ENCODE results near the gene FYB1.

The FYB1 gene

DNA sequence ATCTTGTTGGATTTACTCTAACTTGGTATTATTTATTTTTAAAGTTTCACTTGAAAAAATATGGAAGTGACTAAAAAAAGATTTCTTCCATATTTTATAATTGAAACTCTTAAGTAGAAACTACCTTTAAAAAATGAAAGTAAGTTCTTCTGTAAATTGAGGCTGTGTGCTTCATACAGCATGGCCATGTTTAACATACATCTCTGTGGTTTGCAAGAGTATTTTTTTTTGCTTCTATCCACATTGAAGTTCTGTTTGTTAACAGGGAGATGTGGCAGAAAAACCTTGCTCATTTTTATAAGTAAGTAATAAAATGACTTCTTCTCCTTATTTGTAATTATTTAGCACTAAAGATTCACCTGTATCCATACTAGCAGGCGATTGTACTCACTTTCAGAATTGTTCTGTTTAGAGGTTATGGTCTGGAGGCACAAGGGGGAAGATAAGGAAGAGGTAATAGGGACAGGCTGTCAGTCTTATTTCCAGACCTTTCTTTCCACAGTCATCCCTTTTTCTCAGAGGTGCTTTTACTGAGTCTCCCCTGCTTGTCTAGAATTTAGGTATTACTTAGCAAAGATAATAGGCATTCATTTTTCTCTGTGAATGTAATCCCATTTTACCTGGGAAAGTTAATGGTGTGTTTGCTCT is 16.0 kb downstream of the FYB1 start:
- DNase-seq: no peak

DNA sequence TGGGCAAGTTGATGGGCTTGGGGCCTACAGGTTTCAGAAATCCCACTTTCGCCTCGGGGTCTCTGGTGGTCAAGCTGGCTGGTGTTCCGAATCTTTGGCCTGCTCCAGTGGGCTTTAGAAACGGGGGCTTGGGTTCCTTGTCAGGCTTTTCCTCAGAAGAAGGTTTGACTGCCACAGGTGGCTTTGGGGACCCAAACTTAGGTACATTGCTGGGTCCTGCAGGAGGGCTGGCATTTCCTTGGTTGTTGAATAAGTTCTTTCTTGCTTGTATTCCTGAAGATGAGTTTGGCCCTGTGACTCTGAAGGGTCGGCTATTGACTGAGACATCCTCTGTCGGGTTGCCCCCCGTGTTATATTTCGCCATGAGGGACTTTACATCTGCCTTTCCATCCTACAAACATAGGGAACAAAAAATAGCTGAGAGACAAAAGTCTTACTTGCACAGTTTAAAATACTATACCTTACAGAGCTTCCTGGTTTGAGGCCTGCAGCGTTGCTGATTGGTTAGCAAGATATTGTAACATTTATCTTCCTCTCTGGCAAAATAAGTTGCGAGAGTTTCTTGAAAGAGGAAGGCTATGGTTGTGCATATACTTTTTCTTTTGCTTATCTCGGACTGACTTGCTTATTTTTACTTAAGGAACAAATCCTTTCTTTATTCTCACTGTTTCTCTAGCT is 16.6 kb downstream of the FYB1 start:
- no peak for DNase-seq

DNA sequence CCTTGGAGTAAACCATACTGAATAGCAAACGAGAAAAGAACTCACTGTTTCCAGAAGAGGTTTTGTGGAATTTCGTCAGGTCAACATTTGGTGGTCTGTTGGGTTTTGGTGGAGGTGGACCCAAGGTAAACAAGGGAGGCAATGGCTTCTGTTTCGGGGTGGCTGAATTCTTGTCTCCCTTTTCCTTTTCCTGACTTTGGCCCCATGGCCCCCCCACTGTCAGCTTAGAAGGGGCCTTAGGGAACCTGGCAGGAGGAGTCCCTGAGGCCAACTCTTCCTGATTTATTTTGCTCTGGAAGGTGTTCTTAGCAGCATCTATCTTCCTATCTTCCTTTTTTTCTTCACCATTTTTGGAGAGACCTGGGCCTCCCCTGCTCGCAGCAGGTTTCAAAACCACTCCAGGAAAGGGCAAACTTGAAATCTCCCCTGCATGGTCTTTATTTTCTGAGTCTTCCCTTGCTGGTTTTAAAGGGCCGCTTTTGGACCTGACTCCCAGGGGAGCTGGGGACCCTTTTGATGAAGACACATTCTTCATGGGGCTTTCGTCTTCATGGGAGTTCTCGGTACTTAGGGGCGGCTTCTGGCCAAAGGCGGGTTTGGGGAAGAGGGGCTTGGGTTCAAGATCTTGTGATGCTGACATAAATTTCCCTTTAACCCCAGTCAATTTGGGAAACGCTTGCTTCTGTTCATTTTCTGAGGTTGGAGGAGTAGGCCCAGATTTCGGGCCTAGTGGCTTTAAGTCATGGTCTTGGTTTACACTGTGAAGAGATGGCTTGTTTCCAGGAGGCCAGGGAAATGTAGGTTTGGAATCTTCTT is 17.4 kb downstream of the FYB1 start:
- DNase-seq: no peak

DNA sequence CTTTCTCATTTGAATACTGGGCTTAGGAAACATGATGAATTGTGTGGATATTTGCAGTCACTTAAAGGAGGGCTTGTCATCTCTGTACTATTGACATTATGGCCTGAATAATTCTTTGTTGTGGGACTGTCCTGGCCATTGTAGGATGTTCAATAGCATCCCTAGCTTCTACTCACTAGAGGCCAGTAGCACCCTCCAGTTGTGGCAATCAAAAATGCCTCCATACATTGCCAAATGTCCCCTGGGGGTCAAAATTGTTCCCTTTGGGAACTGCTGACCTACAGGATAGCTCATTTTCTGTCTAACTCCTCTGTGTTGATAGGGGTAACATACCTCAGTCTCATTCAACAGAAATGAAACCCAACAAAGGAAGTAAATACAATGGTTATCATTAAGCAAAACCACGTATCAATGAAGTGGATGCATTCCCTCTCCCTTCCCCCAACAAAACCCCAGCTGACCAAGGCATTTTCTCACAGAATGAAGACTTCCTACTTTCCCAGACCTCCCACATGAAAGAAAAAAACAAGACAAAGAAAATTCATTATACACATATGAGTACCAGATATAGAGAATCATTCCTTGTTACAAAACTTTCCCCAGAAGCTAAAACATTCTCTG is 18.1 kb downstream of the FYB1 start:
- DNase-seq: no peak

DNA sequence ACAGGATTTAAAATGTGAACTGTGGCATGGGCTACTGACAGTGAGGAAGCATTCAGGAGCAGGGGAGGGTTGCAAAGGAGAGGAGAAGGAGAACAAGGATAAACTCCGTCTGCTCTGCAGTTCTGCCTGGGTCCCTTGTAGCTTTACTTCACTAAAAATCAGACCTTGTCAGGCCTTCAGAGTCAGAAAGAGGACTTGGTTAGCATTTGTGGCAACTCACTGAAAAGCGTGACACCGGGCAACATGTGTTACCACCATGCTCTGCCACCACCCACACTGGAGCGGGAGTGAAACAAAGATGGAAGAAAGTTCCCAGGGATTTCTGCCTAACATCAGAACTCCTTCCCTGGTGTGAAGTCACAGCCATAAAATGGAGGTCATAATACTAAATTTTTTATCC is 19.3 kb downstream of the FYB1 start:
- DNase-seq: peak; percentile 69

DNA sequence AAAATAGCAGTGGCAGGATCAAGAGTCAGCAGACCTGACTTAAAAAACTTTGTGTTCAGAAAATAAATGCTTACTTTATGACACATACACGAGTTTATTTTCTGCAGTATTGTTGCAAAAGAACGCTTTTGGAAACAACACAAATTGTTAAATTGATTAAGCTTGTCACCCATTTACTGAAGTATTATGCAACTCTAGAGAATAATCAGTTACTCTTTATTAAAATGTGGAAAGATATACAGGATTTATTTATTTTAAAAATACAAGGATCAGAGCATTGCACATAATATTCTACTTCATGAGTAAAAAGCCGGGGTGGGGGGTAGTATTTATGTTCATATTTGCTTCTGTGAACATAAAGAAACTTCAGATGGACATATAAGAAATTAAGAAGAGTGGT is 20.0 kb downstream of the FYB1 start:
- DNase-seq: no peak

DNA sequence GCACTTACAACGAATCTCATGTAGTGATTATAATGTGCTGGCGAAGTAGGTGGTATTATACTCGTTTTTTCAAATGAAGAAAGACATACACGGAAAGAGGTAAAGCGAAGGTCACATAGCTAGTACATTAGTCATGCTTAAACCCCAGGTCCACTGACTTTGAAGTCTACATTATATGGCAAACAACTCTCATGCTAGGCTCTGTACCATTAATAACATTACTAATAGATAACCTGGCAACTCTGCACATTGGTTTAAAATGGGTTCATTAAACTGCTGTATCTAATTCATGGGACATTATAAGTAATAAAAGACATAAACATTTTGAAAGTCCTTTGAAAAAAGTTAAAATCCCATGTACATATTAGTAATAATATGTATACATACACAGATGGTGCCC is 21.2 kb downstream of the FYB1 start:
- no peak for DNase-seq

DNA sequence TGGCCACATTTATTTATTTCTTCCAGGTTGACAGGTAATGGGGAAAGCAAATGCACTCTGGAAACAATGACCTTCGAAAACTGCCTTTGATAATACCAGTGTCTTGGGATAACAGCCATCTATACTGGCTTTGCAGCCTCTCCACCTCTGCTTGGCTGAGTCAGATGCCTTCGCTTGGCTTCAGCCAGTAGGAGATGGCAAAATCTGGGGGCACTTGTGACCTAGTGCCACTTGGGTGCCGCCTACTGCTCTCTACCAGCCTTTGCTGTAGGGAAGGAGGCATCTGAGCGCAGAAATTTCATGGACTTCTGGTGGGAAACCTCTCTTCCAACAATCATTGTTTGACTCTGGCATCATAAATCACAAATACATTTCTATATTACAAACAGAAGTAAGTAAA is 21.8 kb downstream of the FYB1 start:
- peak; percentile 86 for DNase-seq

DNA sequence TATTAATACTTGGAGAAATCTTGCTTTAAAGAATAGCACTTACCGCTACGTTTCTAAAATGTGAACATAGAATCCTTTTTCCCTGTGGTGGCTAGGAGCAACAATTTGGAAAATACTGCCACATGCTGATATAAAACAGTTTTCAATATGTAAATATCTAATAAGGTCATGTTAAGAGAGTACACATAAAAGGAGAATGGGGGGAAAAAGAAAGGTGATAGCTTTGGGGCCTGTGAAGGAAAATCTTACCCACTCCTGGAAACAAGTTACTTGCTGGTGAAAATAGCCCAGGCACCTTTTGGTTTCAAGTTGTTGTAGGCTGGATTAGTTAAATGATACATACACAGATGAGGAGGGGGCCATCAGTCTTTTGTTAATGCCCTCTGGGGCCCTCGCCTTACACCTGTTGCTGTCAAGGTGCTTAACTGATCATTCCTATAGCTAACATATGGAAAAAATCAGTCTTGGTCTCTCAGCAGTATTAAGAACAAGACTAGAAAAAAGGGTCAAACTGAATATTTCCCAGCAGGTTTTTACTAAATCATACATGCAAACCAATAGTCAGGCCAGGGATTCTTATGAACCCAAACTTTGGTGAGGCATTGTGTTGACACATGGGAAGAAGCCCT is 24.1 kb downstream of the FYB1 start:
- no peak for DNase-seq

DNA sequence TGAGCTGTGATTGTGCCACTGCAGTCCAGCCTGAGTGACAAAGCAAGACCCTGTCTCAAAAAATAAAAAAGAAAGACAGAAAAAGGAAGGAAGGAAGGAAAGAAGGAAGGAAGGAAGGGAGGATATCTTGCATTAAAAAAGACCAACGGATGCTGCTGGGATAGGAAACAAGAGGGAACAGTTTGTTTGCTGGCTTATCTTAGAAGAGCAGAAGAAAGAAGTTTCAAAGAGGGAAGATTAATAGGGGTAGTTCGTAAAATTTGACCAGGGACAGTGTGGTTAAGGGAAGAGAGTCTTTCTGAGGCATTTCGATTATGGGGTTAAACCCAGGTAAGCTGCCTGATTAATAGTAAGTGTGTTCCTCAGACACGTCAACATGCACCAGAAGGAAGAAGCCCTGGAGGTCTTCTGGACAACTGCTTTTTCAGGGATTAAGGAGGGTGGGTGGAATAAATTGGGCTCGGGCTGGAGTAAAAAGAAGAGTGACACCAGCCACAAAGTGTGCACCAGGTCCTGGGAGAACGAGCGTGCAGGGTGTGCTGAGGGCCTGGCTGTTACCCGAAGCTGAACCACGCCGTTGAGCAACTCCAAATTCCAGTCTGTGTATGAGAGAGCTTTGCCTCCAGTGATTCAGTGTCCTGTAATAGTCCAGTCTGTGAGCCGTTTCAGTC is 24.8 kb downstream of the FYB1 start:
- DNase-seq: no peak

DNA sequence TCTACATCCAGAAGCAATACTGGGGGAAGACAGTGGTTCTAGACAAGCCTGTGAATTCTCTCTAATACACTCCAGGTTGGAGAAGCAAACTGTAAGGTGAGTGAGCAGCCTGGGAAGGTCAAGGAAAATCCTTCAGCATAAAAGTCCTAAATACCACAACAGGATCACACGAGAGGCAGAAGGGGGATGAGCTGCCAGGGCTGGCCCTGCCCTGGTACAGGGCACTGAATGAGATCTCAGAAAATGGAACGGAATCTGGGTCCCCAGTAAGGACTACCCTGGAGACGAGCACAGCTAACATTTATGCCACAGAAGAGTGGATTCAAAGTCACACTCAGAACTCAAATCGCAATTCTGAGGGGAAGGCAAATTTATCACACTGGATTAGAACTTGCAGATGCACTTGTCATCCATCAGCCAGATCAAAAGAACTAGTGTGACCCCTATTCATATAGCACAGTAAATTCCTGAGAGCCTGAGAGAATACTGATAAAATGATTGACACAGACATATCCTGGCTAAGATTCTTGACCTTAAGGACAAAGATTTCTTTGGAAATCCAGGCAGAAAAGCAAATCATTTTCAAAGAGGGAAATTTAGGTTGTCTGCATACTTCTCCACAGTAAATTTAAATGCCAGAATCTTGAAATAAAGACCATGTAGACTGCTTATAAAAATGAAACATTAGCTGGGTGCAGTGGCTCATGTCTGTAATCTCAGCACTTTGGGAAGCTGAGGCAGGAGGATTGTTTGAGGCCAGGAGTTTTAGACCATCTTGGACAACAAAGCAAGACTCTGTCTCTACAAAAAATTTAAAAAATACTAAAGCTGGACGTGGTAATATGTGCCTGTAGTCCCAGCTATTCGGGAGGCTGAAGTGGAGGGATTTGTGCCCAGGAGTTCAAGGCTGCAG is 25.6 kb downstream of the FYB1 start:
- no peak for DNase-seq

DNA sequence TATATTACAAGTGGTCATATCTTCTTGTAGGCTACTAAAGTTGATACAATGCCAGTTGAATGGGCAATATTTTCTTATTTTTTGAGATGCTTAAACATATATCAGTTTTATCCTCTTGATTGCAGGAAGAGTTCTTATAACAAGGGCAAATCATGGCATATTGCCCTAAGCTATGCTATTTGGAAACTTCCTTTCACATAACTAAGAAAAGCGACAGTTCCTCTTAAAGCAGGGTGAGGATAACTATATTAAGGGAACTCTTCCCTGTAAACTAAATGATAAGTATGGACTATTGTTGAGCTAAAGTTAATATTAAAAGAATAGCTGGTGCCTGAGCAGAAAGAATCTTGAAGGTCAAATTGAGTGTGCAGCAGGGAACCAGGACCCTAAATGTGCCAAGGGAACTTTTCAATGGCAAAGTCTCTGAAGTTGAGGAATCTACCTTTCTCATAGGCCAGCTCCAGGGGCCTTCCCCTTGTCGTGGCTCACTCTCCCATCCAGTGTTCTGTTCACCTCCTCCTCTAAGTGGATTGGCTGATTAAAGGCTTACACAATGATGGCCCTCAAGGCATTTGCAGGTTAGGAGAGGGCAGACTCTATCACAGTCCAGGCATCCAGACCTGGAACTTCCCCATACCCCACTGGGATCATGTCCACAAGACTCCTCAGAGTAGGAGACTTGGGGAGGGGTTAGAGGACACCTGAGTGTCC is 26.8 kb downstream of the FYB1 start:
- DNase-seq: no peak

DNA sequence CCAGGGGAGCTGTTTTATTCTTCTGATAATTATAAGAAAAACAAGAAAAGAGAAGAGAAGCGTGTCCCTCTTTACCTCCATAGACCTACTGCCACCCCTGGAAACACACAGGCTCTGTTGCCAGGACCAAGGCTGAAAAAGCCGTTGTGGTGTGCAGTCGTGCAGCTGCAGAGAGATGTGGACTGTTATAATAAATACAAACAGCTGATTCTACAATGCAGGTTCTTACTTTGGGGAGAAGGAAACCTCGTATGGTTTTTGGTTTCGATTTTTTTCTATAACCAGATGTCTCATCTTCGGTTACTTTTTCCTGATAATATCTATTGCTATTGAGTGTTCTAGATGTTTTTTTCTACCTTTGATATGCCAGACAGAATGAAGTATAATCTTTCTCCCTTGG is 28.1 kb downstream of the FYB1 start:
- DNase-seq: peak; percentile 75

DNA sequence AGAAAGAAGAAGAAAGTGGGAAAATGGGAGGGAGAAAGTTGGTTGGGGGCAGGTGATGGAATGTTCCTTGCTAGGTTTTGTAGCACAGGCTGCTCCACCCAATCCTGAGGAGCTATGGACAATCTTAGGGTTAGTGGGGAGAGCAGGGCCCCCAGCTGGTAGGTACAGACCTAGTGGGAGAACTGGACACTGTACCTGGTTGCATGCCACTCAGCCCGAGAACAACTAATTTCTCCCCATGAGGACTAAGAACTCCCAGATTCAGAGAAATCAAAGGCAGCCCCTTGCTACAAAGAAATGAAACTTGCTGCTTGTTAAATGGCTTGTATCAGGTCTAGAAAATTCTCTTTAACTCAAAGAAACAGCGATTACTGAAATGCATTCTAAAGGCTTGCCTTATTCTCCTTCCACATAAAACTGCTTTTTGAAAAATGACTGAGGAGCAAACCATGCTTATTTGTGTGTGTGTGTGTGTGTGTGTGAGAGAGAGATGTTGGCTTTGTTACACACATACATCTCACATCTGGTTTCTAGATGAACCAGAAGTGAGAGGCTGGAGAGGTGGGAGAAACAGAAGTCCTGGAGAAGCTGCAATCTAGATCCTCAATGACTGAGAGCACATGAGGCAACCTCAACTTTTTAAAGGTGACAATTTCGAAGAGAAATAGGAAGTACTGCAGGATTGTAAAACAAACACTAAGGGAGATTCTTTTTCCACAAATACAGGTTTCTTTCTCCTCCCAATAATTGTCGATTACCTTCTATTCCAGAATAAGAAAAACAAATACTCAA is 28.9 kb downstream of the FYB1 start:
- DNase-seq: no peak

DNA sequence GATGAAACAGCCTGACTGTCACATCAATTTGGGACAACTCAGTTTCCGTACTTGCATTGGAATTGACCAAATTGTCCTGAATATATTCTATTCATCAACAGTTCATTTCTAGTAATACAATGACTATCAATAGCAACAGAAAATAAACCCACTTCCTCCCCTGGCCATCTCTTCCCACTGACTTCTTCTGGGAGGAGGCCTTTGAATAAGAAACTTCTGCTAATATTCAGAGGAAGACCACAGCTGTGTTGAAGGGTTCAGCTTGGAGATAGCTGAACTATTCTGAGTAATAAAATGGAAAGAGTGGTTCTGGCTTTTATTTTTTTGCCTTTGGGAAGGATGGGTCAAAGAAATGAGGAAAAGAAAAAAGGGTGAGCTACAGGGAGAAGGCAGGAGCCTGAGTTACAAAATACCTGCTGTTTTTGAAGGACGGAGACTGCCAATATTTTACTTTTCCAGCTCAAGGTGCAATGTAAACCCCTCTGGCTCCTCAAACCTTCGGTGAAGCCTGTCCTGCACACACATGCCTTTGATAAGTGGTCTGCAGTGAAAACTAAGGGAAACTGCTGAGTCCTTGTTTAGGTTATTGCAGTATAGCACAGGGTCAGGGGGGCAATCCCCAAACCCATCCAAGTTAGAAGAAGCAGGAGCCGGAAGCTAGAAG is 29.9 kb downstream of the FYB1 start:
- DNase-seq: no peak

DNA sequence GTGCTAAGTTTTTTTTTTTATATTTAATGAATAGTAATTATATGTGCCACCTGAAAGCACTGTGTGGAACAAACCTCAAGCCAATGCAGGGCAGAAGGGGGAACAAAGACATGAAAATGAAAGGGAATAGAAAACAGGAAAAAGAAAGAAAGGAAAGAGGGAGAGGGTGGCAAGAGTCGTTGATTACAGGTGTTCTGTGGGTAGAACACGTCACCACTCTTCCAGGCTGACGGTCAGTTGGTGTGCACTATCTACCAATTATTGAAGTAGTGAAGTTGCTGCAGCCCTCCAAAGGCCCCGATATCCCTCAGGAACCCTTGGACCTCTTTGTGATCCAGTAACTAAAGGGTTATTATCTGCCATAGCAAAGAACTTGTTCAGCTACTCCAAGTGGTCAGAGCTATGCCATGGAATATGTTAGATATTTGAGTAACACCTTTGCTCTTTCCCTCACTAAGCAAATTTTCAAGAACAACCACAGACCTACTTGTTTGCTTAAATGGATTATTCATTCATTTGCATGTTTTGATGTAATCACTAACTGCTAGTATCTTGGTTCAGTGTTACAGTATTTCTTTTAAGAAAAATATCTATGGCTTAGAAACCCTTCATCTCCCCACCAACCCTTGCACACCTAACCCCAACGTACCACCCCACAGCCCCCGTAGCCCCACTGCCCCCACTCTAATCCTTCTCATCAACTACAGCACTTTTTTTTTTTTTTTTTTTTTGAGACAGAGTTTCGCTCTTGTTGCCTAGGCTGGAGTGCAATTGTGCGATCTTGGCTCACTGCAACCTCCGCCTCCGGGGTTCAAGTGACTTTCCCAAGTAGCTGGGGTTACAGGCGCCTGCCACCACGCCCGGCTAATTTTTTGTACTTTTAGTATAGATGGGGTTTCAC is 31.3 kb downstream of the FYB1 start:
- DNase-seq: no peak

DNA sequence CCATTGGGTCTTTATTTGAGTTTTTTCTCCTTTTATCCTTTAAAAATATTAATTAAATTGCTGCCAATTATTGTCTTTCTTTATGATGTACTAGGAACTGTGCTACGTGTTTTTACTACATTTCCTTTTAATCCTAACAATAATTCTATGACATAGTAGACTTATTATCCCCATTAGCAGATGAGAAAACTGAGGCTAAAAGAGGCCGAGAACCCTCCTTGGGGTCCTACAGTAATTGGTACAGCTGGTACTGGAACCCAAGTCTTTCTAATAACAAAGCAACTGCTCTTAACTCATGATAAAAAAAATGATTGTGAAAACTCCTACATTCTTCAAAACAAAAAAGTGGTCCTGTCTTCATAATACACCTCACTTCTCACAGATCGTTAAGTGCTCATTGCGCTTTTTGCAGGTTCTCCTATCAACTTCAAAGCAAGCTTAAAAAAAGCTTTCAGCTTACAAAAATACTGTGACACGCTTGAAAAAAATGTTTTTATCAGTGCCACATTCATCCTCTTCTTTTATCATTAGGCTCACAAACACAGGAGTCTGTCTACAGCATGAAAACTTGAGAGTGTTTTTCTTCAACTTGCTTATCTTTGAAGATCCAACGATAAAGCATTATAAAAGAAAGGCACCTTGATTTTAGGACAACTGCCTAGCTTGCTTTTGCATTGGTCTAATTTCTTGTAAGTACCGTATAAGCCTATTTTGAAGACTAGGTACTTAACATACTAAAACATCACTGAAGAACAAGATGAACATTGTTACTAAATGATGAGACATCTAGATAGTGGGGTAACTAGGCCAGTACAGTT is 32.4 kb downstream of the FYB1 start:
- DNase-seq: no peak

Data from activated CD4-positive, alpha-beta T cell treated with anti-CD3 and anti-CD28 coated beads, Interleukin-2, Interleukin-6, amounts not matched to agents 100 ng/mL and 50 ng/mL, durations not matched to agents 16 hours and 8 hours (primary cell).